Measurements from ENCODE around the gene CEP20.

The CEP20 gene

DNA sequence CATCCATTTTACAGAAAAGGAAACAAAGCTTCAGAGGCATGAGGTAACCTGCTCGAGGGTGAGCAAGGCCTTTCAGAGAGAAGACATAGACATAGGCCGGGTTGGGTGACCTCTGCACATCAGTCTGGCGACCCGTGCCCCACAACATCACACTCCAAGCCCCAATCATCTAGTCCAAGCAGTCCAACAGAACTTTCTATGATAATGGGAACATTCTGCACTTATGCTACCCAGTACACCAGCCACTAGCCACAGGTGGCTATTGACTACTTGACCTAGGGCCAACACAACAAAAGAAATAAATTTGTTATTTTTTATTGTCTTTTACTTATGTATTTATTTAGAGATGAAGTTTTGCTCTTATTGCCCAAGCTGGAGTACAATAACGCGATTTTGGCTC lies 52.3 kb downstream of the CEP20 start:
- H3K4me3 ChIP-seq (IDR thresholded peaks at IDR 0.05; ENCODE audit: insufficient read depth, low read depth, low read length) = no peak overlapping the region
- H3K9ac ChIP-seq = no peak overlapping the region
- no peaks in the 10 kb centered on the region for H4K20me1 ChIP-seq (ENCODE audit: insufficient read depth)
- H3K4me1 ChIP-seq (ENCODE audit: low read depth, poor library complexity, severe bottlenecking) = no peaks in the 10 kb centered on the region
- no peaks in the 10 kb centered on the region for H3K27me3 ChIP-seq (ENCODE audit: insufficient read depth, low read depth)
- H3K27ac ChIP-seq = no peak overlapping the region
- no peak overlapping the region for H3K4me2 ChIP-seq
- TF ChIP-seq, protein P1, sequence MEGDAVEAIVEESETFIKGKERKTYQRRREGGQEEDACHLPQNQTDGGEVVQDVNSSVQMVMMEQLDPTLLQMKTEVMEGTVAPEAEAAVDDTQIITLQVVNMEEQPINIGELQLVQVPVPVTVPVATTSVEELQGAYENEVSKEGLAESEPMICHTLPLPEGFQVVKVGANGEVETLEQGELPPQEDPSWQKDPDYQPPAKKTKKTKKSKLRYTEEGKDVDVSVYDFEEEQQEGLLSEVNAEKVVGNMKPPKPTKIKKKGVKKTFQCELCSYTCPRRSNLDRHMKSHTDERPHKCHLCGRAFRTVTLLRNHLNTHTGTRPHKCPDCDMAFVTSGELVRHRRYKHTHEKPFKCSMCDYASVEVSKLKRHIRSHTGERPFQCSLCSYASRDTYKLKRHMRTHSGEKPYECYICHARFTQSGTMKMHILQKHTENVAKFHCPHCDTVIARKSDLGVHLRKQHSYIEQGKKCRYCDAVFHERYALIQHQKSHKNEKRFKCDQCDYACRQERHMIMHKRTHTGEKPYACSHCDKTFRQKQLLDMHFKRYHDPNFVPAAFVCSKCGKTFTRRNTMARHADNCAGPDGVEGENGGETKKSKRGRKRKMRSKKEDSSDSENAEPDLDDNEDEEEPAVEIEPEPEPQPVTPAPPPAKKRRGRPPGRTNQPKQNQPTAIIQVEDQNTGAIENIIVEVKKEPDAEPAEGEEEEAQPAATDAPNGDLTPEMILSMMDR (conservative IDR thresholded peaks at IDR 0.05; ENCODE audit: low read depth, low read length) = no peak
- no peaks in the 10 kb centered on the region for H3K36me3 ChIP-seq (ENCODE audit: insufficient read depth)
- no peak overlapping the region for H2AFZ ChIP-seq (ENCODE audit: low read depth)
- H3K79me2 ChIP-seq (ENCODE audit: insufficient read depth, low read depth) = no peaks in the 10 kb centered on the region

DNA sequence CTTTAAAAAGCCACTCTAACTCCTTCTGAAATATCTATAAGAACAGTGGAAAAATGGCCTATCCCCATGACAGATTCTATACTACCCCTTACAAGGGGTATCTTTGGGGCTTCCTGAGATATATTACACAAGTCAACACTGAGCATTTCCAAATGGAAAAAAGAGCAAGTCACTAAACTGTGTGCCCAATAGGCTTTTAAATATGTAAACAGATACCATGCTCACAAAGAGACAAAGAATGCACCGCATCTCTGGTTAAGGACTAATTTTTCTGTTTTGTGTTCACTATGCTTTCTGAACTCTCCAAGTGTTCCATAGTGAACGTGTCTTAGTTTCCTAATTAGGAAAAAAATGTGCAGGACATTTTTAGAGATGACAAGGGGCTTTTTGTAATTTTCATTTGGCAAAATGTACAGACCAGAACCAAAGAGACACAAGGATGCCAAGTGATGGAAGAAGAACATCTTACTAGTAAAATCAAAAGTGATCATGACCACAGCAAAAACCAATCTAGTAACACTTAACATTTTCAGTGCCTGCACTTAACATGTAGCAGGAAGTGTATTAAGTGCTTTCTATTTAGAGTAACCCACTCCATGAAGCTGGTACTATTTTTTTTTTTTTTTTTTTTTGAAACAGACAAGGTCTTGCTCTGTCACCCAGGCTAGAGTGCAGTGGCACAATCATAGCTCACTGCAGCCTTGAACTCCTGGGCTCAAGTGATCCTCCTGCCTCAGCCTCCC lies 53.1 kb downstream of the CEP20 start:
- Histone ChIP-seq H3K36me3 (ENCODE audit: insufficient read depth) (no peaks in the 10 kb centered on the region), H3K79me2 (ENCODE audit: insufficient read depth, low read depth) (no peaks in the 10 kb centered on the region), H3K27ac (no peak overlapping the region), H3K4me2 (no peak overlapping the region), H3K27me3 (ENCODE audit: insufficient read depth, low read depth) (no peaks in the 10 kb centered on the region), H3K4me1 (ENCODE audit: low read depth, poor library complexity, severe bottlenecking) (no peaks in the 10 kb centered on the region), H3K4me3 (IDR thresholded peaks at IDR 0.05; ENCODE audit: insufficient read depth, low read depth, low read length) (no peak overlapping the region), H4K20me1 (ENCODE audit: insufficient read depth) (no peaks in the 10 kb centered on the region), H2AFZ (ENCODE audit: low read depth) (no peak overlapping the region), H3K9ac (no peak overlapping the region)
- TF ChIP-seq, protein P1 (conservative IDR thresholded peaks at IDR 0.05; ENCODE audit: low read depth, low read length) = no peak

DNA sequence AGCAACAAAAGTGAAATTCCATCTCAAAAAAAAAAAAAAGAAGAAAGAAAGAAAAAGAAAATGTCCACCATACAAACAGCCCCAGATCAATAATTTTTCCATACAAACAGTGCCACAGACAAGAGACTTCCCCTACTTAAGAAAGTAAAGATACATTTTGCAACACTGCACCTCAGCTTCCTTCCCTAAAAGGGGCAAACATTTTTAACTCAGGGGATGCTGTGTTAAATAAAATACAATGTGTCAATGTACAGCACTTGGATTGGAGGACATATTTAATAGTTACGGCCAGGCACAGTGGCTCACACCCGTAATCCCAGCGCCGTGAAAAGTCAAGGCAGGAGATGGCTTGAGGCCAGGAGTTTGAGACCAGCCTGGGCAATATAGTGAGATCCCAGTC lies 53.9 kb downstream of the CEP20 start:
- no peaks in the 10 kb centered on the region for H3K79me2 ChIP-seq (ENCODE audit: insufficient read depth, low read depth)
- H3K9ac ChIP-seq = no peak overlapping the region
- no peaks in the 10 kb centered on the region for H4K20me1 ChIP-seq (ENCODE audit: insufficient read depth)
- no peaks in the 10 kb centered on the region for H3K4me1 ChIP-seq (ENCODE audit: low read depth, poor library complexity, severe bottlenecking)
- H3K4me3 ChIP-seq (IDR thresholded peaks at IDR 0.05; ENCODE audit: insufficient read depth, low read depth, low read length) = no peak overlapping the region
- H3K27me3 ChIP-seq (ENCODE audit: insufficient read depth, low read depth) = no peaks in the 10 kb centered on the region
- no peak overlapping the region for H3K27ac ChIP-seq
- no peak overlapping the region for H2AFZ ChIP-seq (ENCODE audit: low read depth)
- H3K36me3 ChIP-seq (ENCODE audit: insufficient read depth) = no peaks in the 10 kb centered on the region
- no peak overlapping the region for H3K4me2 ChIP-seq
- TF ChIP-seq, protein P1 (conservative IDR thresholded peaks at IDR 0.05; ENCODE audit: low read depth, low read length) = no peak

DNA sequence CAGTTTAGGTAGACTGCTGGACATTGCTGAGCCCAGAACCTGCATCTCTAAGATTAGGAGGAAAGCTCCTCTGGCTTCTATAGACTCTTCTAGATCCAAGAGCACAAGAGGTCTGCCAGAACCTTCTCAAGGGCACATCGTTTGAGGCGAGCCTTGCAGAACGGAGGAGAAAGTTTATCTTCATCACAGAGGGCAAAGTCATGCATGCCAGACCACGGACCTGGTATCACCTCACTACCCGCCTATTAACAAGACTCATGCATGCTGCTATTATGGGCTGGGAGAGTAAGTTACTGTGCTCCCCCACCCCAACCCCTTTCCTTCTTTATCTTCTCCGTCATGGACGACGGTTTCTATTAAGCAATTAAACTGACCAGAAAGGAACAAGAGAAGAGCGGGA lies 54.9 kb downstream of the CEP20 start:
- Histone ChIP-seq H4K20me1 (ENCODE audit: insufficient read depth) (no peaks in the 10 kb centered on the region), H3K4me3 (IDR thresholded peaks at IDR 0.05; ENCODE audit: insufficient read depth, low read depth, low read length) (no peak overlapping the region), H2AFZ (ENCODE audit: low read depth) (no peak overlapping the region), H3K27me3 (ENCODE audit: insufficient read depth, low read depth) (no peaks in the 10 kb centered on the region), H3K4me2 (no peak overlapping the region), H3K27ac (no peak overlapping the region), H3K79me2 (ENCODE audit: insufficient read depth, low read depth) (no peaks in the 10 kb centered on the region), H3K36me3 (ENCODE audit: insufficient read depth) (no peaks in the 10 kb centered on the region), H3K9ac (no peak overlapping the region), H3K4me1 (ENCODE audit: low read depth, poor library complexity, severe bottlenecking) (no peaks in the 10 kb centered on the region)
- TF ChIP-seq, protein P1 (conservative IDR thresholded peaks at IDR 0.05; ENCODE audit: low read depth, low read length) = no peak
